Neuronal stem cell (in vitro differentiated cells): ENCODE data around the gene ZNF821.
A peak's percentile ranks its signal among the peaks of the same experiment; 100 is the strongest.

ENCODE experiments used
- DNase-seq: peaks from one replicate; pipeline ENCODE4 v3.0.0-alpha.2; 2013; ENCODE audit warnings: low spot score
- H2AFZ ChIP-seq: one replicate; pipeline ENCODE4 v1.6.1; 2013; ENCODE audit warnings: mild to moderate bottlenecking, low read length, inconsistent platforms
- H2AK5ac ChIP-seq: 2 replicates; pipeline ENCODE4 v1.6.1; 2013; ENCODE audit warnings: low read depth, mild to moderate bottlenecking, inconsistent platforms, low read length, moderate library complexity, mixed read lengths
- H2BK120ac ChIP-seq: 2 replicates; pipeline ENCODE4 v1.6.1; 2013; ENCODE audit warnings: low read depth, mild to moderate bottlenecking, inconsistent platforms, low read length, moderate library complexity, mixed read lengths
- H2BK12ac ChIP-seq: one replicate; pipeline ENCODE4 v1.6.1; 2013; ENCODE audit warnings: low read length, inconsistent platforms
- H2BK15ac ChIP-seq: 2 replicates; pipeline ENCODE4 v1.6.1; 2013; ENCODE audit warnings: mild to moderate bottlenecking, low read length, inconsistent platforms, mixed read lengths
- H2BK5ac ChIP-seq: one replicate; pipeline ENCODE4 v1.6.1; 2013; ENCODE audit warnings: inconsistent platforms, mild to moderate bottlenecking, low read length, moderate library complexity
- H3K14ac ChIP-seq: one replicate; pipeline ENCODE4 v1.6.1; 2013; ENCODE audit warnings: low read length, inconsistent platforms
- H3K18ac ChIP-seq: 2 replicates; pipeline ENCODE4 v1.6.1; 2013; ENCODE audit warnings: low read length, inconsistent platforms
- H3K23ac ChIP-seq: 2 replicates; pipeline ENCODE4 v1.6.1; 2013; ENCODE audit warnings: low read depth, mild to moderate bottlenecking, mixed read lengths, low read length, inconsistent platforms; ENCODE audit not compliant: poor library complexity
- H3K27ac ChIP-seq: replicated peaks from 3 replicates; pipeline ENCODE4 v1.5.1; 2013; ENCODE audit warnings: low read length, inconsistent platforms
- H3K27me3 ChIP-seq, 3 experiments: 2 replicates each; pipeline ENCODE4 v1.6.1; 2013; ENCODE audit warnings: low read length in 3 of 3, mild to moderate bottlenecking in 2 of 3, inconsistent platforms in 1 of 3, low read depth in 1 of 3, mixed read lengths in 1 of 3, moderate library complexity in 1 of 3; ENCODE audit not compliant: control insufficient read depth in 3 of 3, insufficient read depth in 3 of 3
- H3K36me3 ChIP-seq, 2 donors: replicated peaks in 1 of 2; 2 replicates each; pipeline ENCODE4 v1.6.1; 2013; ENCODE audit warnings: low read length in 2 of 2; ENCODE audit not compliant: control insufficient read depth in 2 of 2, insufficient read depth in 2 of 2
- H3K4ac ChIP-seq: 2 replicates; pipeline ENCODE4 v1.6.1; 2013; ENCODE audit warnings: inconsistent platforms, mild to moderate bottlenecking, low read length, moderate library complexity
- H3K4me1 ChIP-seq, 2 donors: 1 replicate in 1 of 2; 2 replicates in 1 of 2; pipeline ENCODE4 v1.6.1; 2013; ENCODE audit warnings: low read length in 2 of 2, low read depth in 1 of 2; ENCODE audit not compliant: control insufficient read depth in 2 of 2, insufficient read depth in 1 of 2
- H3K4me2 ChIP-seq: one replicate; pipeline ENCODE4 v1.6.1; 2013; ENCODE audit warnings: mild to moderate bottlenecking, low read length, inconsistent platforms; ENCODE audit not compliant: insufficient read depth, poor library complexity, severe bottlenecking
- H3K4me3 ChIP-seq, 2 donors: 2 replicates each; pipeline ENCODE4 v1.5.1; 2013; ENCODE audit warnings: low read length in 2 of 2, mild to moderate bottlenecking in 2 of 2, inconsistent platforms in 1 of 2, moderate library complexity in 1 of 2
- H3K79me1 ChIP-seq: one replicate; pipeline ENCODE4 v1.6.1; 2013; ENCODE audit warnings: low read depth, mild to moderate bottlenecking, inconsistent platforms, low read length, moderate library complexity
- H3K9ac ChIP-seq: one replicate; pipeline ENCODE4 v1.6.1; 2013; ENCODE audit warnings: mild to moderate bottlenecking, low read depth, low read length, inconsistent platforms; ENCODE audit not compliant: poor library complexity
- H3K9me3 ChIP-seq, 2 donors: replicated peaks in 1 of 2; 2 replicates each; pipeline versions ENCODE3 to v1.6.1; 2013; ENCODE audit warnings: low read length in 2 of 2, mild to moderate bottlenecking in 2 of 2, inconsistent platforms in 1 of 2, low read depth in 1 of 2, mixed read lengths in 1 of 2, moderate library complexity in 1 of 2; ENCODE audit not compliant: control insufficient read depth in 2 of 2, insufficient read depth in 1 of 2
- H4K8ac ChIP-seq: one replicate; pipeline ENCODE4 v1.6.1; 2013; ENCODE audit warnings: low read depth, mild to moderate bottlenecking, inconsistent platforms, low read length, moderate library complexity
- H4K91ac ChIP-seq: one replicate; pipeline ENCODE4 v1.6.1; 2013; ENCODE audit warnings: low read length, low read depth, mild to moderate bottlenecking, inconsistent platforms; ENCODE audit not compliant: poor library complexity
- WGBS, 2 donors: extraction: QIAGEN DNeasy Blood & Tissue Kit; methylation state at CpG; one replicate each; pipeline ENCODE4 v1.1.7; 2013; ENCODE audit warnings: missing lambda C conversion rate in 2 of 2, mixed read lengths in 1 of 2; ENCODE audit not compliant: insufficient read length in 2 of 2, insufficient replicate concordance in 1 of 2; ENCODE audit errors: extremely low coverage in 2 of 2; 5-methylcytosine and 5-hydroxymethylcytosine counted together

Gene ZNF821

GRCh38 chr16:71845639-71846430, 38.1 kb downstream of the ZNF821 start, which contains the start of gene ATXN1L:
Gene ATXN1L, plus strand, starts transcription at chr16:71845976. Its CDS starts 3,765 bp downstream, at chr16:71849741.
- Histone ChIP-seq H3K4ac (no peak within 1 kb of the TSS), H4K8ac (peak within 1 kb of the TSS; percentile 23), H4K91ac (no peak within 1 kb of the TSS), H3K14ac (peak within 1 kb of the TSS; percentile 89), H3K27ac (no peak within 1 kb of the TSS), H3K9ac (peak within 1 kb of the TSS; percentile 97), H3K27me3 (no peaks in the 10 kb centered on the region), H3K18ac (peak within 1 kb of the TSS; percentile 91), H3K4me2 (peak within 1 kb of the TSS; percentile 94), H2BK5ac (peak within 1 kb of the TSS; percentile 75), H3K9me3 (no peaks in the 10 kb centered on the region), H3K4me3 (peak within 1 kb of the TSS; percentile 67 to 97), H3K4me1 (peaks cover 6 to 7% of the 10 kb centered on the region in 2 donors), H3K23ac (peak within 1 kb of the TSS; percentile 93), H2BK12ac (no peak within 1 kb of the TSS), H2AK5ac (peak within 1 kb of the TSS; percentile 94), H2BK15ac (no peak within 1 kb of the TSS), H2BK120ac (peak within 1 kb of the TSS; percentile 72), H3K79me1 (peaks cover 8% of the 10 kb centered on the region), H3K36me3 (peaks cover 21 to 33% of the 10 kb centered on the region in 2 donors), H2AFZ (peak within 1 kb of the TSS; percentile 93)
- no CpG with 5 or more reads among the region's 62 CpGs for WGBS, 2 donors
- DNase-seq: peak; percentile 88

DNA sequence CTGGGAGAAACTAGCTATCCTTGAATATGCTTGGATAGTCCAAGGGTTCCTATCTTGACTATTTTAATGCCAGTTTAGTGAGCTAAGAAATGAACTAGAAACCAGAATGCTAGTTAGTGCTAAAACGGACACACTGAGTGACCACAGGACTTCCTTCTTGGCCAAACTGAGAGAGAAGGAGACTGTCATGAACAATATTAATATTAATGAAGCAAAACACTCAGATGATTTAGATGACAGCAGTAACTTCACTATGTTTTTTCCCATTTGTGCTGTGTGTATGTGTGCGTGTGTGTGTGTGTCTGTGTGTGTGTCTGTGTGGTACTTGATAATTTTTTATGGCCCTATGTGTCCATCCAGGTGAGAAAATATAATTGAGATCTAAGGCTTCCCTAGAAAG, 40.4 kb downstream of the ZNF821 start:
- H3K14ac ChIP-seq: no peak overlapping the region
- H2AFZ ChIP-seq: no peak overlapping the region
- H2AK5ac ChIP-seq: no peak overlapping the region
- H4K91ac ChIP-seq: no peak overlapping the region
- no peak overlapping the region for H3K18ac ChIP-seq
- H3K4me2 ChIP-seq: no peak overlapping the region
- H2BK5ac ChIP-seq: no peak overlapping the region
- H3K27me3 ChIP-seq: no peaks in the 10 kb centered on the region
- H3K27ac ChIP-seq: no peak overlapping the region
- no CpG with 5 or more reads among the region's 2 CpGs for WGBS, 2 donors
- no peak overlapping the region for H3K4ac ChIP-seq
- no peak overlapping the region for H2BK120ac ChIP-seq
- H3K9ac ChIP-seq: no peak overlapping the region
- H3K23ac ChIP-seq: no peak overlapping the region
- DNase-seq: no peak
- no peak overlapping the region for H2BK12ac ChIP-seq
- no peak overlapping the region for H2BK15ac ChIP-seq
- H3K36me3 ChIP-seq: peaks cover 5 to 10% of the 10 kb centered on the region in 2 donors
- H3K4me3 ChIP-seq: no peak overlapping the region
- H3K9me3 ChIP-seq: no peaks in the 10 kb centered on the region
- no peak overlapping the region for H4K8ac ChIP-seq
- peaks cover 6 to 7% of the 10 kb centered on the region in 2 donors for H3K4me1 ChIP-seq
- peaks cover 8% of the 10 kb centered on the region for H3K79me1 ChIP-seq

- H2BK5ac ChIP-seq: no peak overlapping the region
- H2BK12ac ChIP-seq: no peak overlapping the region
- H3K4me2 ChIP-seq: no peak overlapping the region
- no peak overlapping the region for H3K4ac ChIP-seq
- no peak overlapping the region for H3K18ac ChIP-seq
- no peaks in the 10 kb centered on the region for H3K4me1 ChIP-seq
- no peaks in the 10 kb centered on the region for H3K79me1 ChIP-seq
- no peak overlapping the region for H3K14ac ChIP-seq
- H4K8ac ChIP-seq: no peak overlapping the region
- H2AK5ac ChIP-seq: no peak overlapping the region
- no peak overlapping the region for H3K9ac ChIP-seq
- no peak overlapping the region for H3K27ac ChIP-seq
- no peaks in the 10 kb centered on the region for H3K9me3 ChIP-seq
- H3K23ac ChIP-seq: no peak overlapping the region
- no peak overlapping the region for H3K4me3 ChIP-seq
- no peak overlapping the region for H2BK120ac ChIP-seq
- no peak overlapping the region for H2BK15ac ChIP-seq
- no peak for DNase-seq
- H3K27me3 ChIP-seq: no peaks in the 10 kb centered on the region
- no peak overlapping the region for H2AFZ ChIP-seq
- H3K36me3 ChIP-seq: no peaks in the 10 kb centered on the region
- no peak overlapping the region for H4K91ac ChIP-seq
- WGBS, 2 donors: no CpG with 5 or more reads among the region's 7 CpGs
These were observed 43.9 kb downstream of the ZNF821 start for GRCh38 chr16:71840052-71840451.

- H4K8ac ChIP-seq: no peak overlapping the region
- no peak overlapping the region for H3K4ac ChIP-seq
- H3K79me1 ChIP-seq: no peaks in the 10 kb centered on the region
- no peak overlapping the region for H3K23ac ChIP-seq
- no peak overlapping the region for H2AFZ ChIP-seq
- no peak overlapping the region for H2BK12ac ChIP-seq
- no peak overlapping the region for H2BK15ac ChIP-seq
- no peak overlapping the region for H3K4me2 ChIP-seq
- WGBS, 2 donors: no CpG with 5 or more reads among the region's 3 CpGs
- H3K9ac ChIP-seq: no peak overlapping the region
- H3K14ac ChIP-seq: no peak overlapping the region
- no peak overlapping the region for H2BK120ac ChIP-seq
- H3K4me1 ChIP-seq: no peaks in the 10 kb centered on the region
- H3K27me3 ChIP-seq: no peaks in the 10 kb centered on the region
- no peak overlapping the region for H3K27ac ChIP-seq
- no peaks in the 10 kb centered on the region for H3K9me3 ChIP-seq
- no peak overlapping the region for H4K91ac ChIP-seq
- H3K4me3 ChIP-seq: no peak overlapping the region
- H2AK5ac ChIP-seq: no peak overlapping the region
- H3K36me3 ChIP-seq: no peaks in the 10 kb centered on the region
- DNase-seq: no peak
- no peak overlapping the region for H2BK5ac ChIP-seq
- no peak overlapping the region for H3K18ac ChIP-seq
These were observed 46.8 kb downstream of the ZNF821 start for GRCh38 chr16:71837150-71837549.
